ENCODE results near the gene DLG1.

GRCh38 chr3:197008436-197009209 is 289.8 kb downstream of the DLG1 start:
- TF ChIP-seq EP300 (IDR thresholded peaks at IDR 0.05; ENCODE audit: low read depth) = no peak
- no peak for TF ChIP-seq CTCF (IDR thresholded peaks at IDR 0.05)

Measured in transverse colon (tissue), 3 donors.